ENCODE measurements around the gene SSTR3.

- TF ChIP-seq CTCF (IDR thresholded peaks at IDR 0.05; ENCODE audit: low read depth, low read length) (no peak), EZH2phosphoT487 (IDR thresholded peaks at IDR 0.05; ENCODE audit: low read depth) (no peak)
Measured at GRCh38 chr22:37158963-37159290, 53.4 kb downstream of the SSTR3 start.

Data from OCI-LY3 (cell line).